Neural cell (in vitro differentiated cells): Measurements from ENCODE around the gene POLR1D. TPM values are rescaled to one million over a fixed set of nuclear protein-coding genes. Genes with fewer than 3 reads are reported as not detected.

Experiments used
- H2AFZ ChIP-seq: fragments of 200-600, 300-800 bp; sonication (generic), shearing (Covaris generic); 2 replicates; pipeline ENCODE4 v1.6.0; 2014; ENCODE audit warnings: low read depth, mild to moderate bottlenecking, antibody characterized with exemption, low read length, moderate library complexity
- H3F3A ChIP-seq: fragments of 200-600 bp; shearing (Covaris generic); 2 replicates; pipeline ENCODE4 v1.6.1; 2016; ENCODE audit warnings: mild to moderate bottlenecking, moderate library complexity, mixed read lengths, antibody characterized with exemption, low read length; ENCODE audit not compliant: insufficient read depth, poor library complexity, severe bottlenecking
- H3K27ac ChIP-seq: fragments of 200-600, 300-800 bp; sonication (generic), shearing (Covaris generic); 2 replicates; pipeline ENCODE4 v1.5.1; 2014; ENCODE audit warnings: mild to moderate bottlenecking, low read length, moderate library complexity
- H3K27me3 ChIP-seq: fragments of 300-800, 200-600 bp; sonication (generic), shearing (Covaris generic); 2 replicates; pipeline ENCODE4 v1.6.0; 2014; ENCODE audit warnings: mild to moderate bottlenecking, low read depth, low read length, moderate library complexity; ENCODE audit not compliant: insufficient read depth
- H3K36me3 ChIP-seq: fragments of 300-800, 200-600 bp; sonication (generic), shearing (Covaris generic); 2 replicates; pipeline ENCODE4 v1.5.1; 2014; ENCODE audit warnings: mild to moderate bottlenecking, antibody characterized with exemption, low read length, moderate library complexity; ENCODE audit not compliant: insufficient read depth
- H3K4me2 ChIP-seq: fragments of 300-800, 200-600 bp; sonication (generic), shearing (Covaris generic); 2 replicates; pipeline ENCODE4 v1.6.0; 2014; ENCODE audit warnings: mild to moderate bottlenecking, low read length
- H3K4me3 ChIP-seq: fragments of 300-800, 200-600 bp; sonication (generic), shearing (Covaris generic); 2 replicates; pipeline ENCODE4 v1.5.1; 2014; ENCODE audit warnings: mild to moderate bottlenecking, low read length, moderate library complexity
- H3K79me2 ChIP-seq: fragments of 200-600 bp; shearing (Covaris generic); replicated peaks from 2 replicates; pipeline ENCODE4 v1.6.0; 2014; ENCODE audit warnings: mild to moderate bottlenecking, low read length, moderate library complexity; ENCODE audit not compliant: insufficient read depth
- H3K9ac ChIP-seq: fragments of 300-800, 200-600 bp; sonication (generic), shearing (Covaris generic); 2 replicates; pipeline ENCODE4 v1.6.1; 2016; ENCODE audit warnings: mild to moderate bottlenecking, low read length, mixed read lengths
- H3K9me2 ChIP-seq: fragments of 200-600 bp; shearing (Covaris generic); 2 replicates; pipeline ENCODE4 v1.6.1; 2016; ENCODE audit warnings: mild to moderate bottlenecking, low read length, mixed read lengths; ENCODE audit not compliant: insufficient read depth
- H3K9me3 ChIP-seq: fragments of 200-600, 300-800 bp; sonication (generic), shearing (Covaris generic); 2 replicates; pipeline ENCODE4 v1.6.1; 2016; ENCODE audit warnings: mild to moderate bottlenecking, mixed run types, low read length, moderate library complexity, mixed read lengths
- H4K20me1 ChIP-seq: fragments of 200-600 bp; shearing (Covaris generic); 2 replicates; pipeline ENCODE4 v1.6.1; 2016; ENCODE audit warnings: mild to moderate bottlenecking, mixed run types; ENCODE audit not compliant: insufficient read depth
- CTCF ChIP-seq: fragments of 450-650 bp; IDR thresholded peaks from 2 replicates; pipeline ENCODE4 v1.5.1; 2014; ENCODE audit warnings: antibody characterized with exemption, mild to moderate bottlenecking, moderate library complexity; ENCODE audit not compliant: poor library complexity, severe bottlenecking
- EP300 ChIP-seq: fragments of 450-650 bp; conservative IDR thresholded peaks from 2 replicates; pipeline ENCODE4 v1.6.1; 2014; ENCODE audit warnings: antibody characterized with exemption, mild to moderate bottlenecking, moderate library complexity; ENCODE audit not compliant: poor library complexity, severe bottlenecking
- EZH2 ChIP-seq: fragments of 200-600, 300-800 bp; shearing (Covaris generic), sonication (generic); IDR thresholded peaks from 2 replicates; pipeline ENCODE4 v1.6.1; 2014; ENCODE audit warnings: antibody characterized with exemption, low read length, borderline replicate concordance, mild to moderate bottlenecking; ENCODE audit not compliant: insufficient read depth, poor library complexity, severe bottlenecking
- MXI1 ChIP-seq: fragments of 450-650 bp; conservative IDR thresholded peaks from 2 replicates; pipeline ENCODE4 v1.6.1; 2014; ENCODE audit warnings: antibody characterized with exemption, mild to moderate bottlenecking; ENCODE audit not compliant: poor library complexity, severe bottlenecking
- POLR2AphosphoS5 ChIP-seq: IDR thresholded peaks from 2 replicates; pipeline ENCODE4 v1.6.1; 2012
- RAD21 ChIP-seq: fragments of 450-650 bp; conservative IDR thresholded peaks from 2 replicates; pipeline ENCODE4 v1.6.1; 2014; ENCODE audit warnings: antibody characterized with exemption, mild to moderate bottlenecking, moderate library complexity
- REST ChIP-seq: IDR thresholded peaks from 2 replicates; pipeline ENCODE4 v1.6.1; 2012; ENCODE audit warnings: borderline replicate concordance
- SMC3 ChIP-seq: fragments of 450-650 bp; conservative IDR thresholded peaks from 2 replicates; pipeline ENCODE4 v1.6.1; 2014; ENCODE audit warnings: antibody characterized with exemption, mild to moderate bottlenecking, moderate library complexity; ENCODE audit not compliant: poor library complexity
- TAF1 ChIP-seq: IDR thresholded peaks from 2 replicates; pipeline ENCODE4 v1.6.1; 2012; ENCODE audit warnings: low read depth
- polyA plus RNA-seq: library from polyadenylated mRNA; depleted of rRNA; stranded (reverse); fragments of >200 nt; gene quantifications from 2 replicates; pipeline ENCODE4 v1.2.3, GENCODE V29; 2014

POLR1D gene
- polyA plus RNA-seq, 1 donor from 2014 or later, result 179 TPM

- no peaks in the 10 kb centered on the region for H3K9me3 ChIP-seq
Observed at GRCh38 chr13:27574661-27575060, 47.0 kb upstream of the POLR1D start.

GRCh38 chr13:27578121-27579030 lies 43.3 kb upstream of the POLR1D start:
- no peak overlapping the region for H3K4me2 ChIP-seq
- H3K27me3 ChIP-seq, result no peaks in the 10 kb centered on the region
- no peaks in the 10 kb centered on the region for H3F3A ChIP-seq
- H3K9me2 ChIP-seq, result no peaks in the 10 kb centered on the region
- no peak overlapping the region for H3K9ac ChIP-seq
- H3K4me3 ChIP-seq, result no peak overlapping the region
- H3K79me2 ChIP-seq, result no peaks in the 10 kb centered on the region
- TF ChIP-seq POLR2AphosphoS5 (no peak), EP300 (no peak), REST (no peak), TAF1 (no peak), RAD21 (no peak), CTCF (no peak), SMC3 (no peak), MXI1 (no peak), EZH2 (no peak)
- H4K20me1 ChIP-seq, result no peaks in the 10 kb centered on the region
- H2AFZ ChIP-seq, result no peak overlapping the region
- H3K36me3 ChIP-seq, result no peaks in the 10 kb centered on the region
- H3K9me3 ChIP-seq, result no peaks in the 10 kb centered on the region
- H3K27ac ChIP-seq, result no peak overlapping the region

More at GRCh38 chr13:27574661-27575060, 47.0 kb upstream of the POLR1D start:
- TF ChIP-seq SMC3 (no peak), EP300 (no peak)
- no peaks in the 10 kb centered on the region for H3K9me2 ChIP-seq
- H3K27me3 ChIP-seq, result no peaks in the 10 kb centered on the region
- H3K27ac ChIP-seq, result no peak overlapping the region
- H3K4me3 ChIP-seq, result no peak overlapping the region
- no peak overlapping the region for H3K9ac ChIP-seq
- no peak overlapping the region for H2AFZ ChIP-seq
- H3K4me2 ChIP-seq, result no peak overlapping the region
- no peaks in the 10 kb centered on the region for H3K79me2 ChIP-seq
- H3K36me3 ChIP-seq, result no peaks in the 10 kb centered on the region
- no peaks in the 10 kb centered on the region for H4K20me1 ChIP-seq
- H3F3A ChIP-seq, result no peaks in the 10 kb centered on the region
